K562 (cell line): Measurements from ENCODE around the gene FBXL4. TPM values are rescaled to one million over a fixed set of nuclear protein-coding genes. Genes with fewer than 3 reads are reported as not detected.

Experiments used
- ATAC-seq: fragments of 200-7000 bp; cut with Tn5 transposase; 3 replicates; pipeline ENCODE4 v1.9.1; 2020; ENCODE audit warnings: moderate library complexity
- BruUV-seq: library from RNA; stranded (reverse); fragments of 400-500 nt; replicated peaks from 2 replicates; lab custom pipeline; 2021; lab: Mats Ljungman, UMichigan
- CTCF ChIA-PET: fragments of 300-600 bp; formaldehyde crosslinking; extraction: SDS; loops from one replicate; lab custom pipeline; 2021; ENCODE audit warnings: low intra/inter-chr PET ratio; lab: Yijun Ruan, JAX
- POLR2A ChIA-PET: fragments of 300-600, 350-650 bp; sonication (Branson Sonifier 250); formaldehyde crosslinking; extraction: SDS; loops from one replicate; lab custom pipeline; 2021; ENCODE audit warnings: antibody characterized with exemption, inconsistent platforms; lab: Yijun Ruan, JAX
- DNase-seq, 4 experiments: peaks; one replicate each; pipeline versions ENCODE4 v3.0.0 to v3.0.0-alpha.2; 2011 to 2018; ENCODE audit warnings: low spot score in 3 of 4, mixed read lengths in 3 of 4; ENCODE audit errors: extremely low read depth in 1 of 4
- FAIRE-seq: peaks from 2 replicates; lab custom pipeline; 2011; peaks lifted over from hg19 to GRCh38; lab: Jason Lieb, UNC
- H2AFZ ChIP-seq: 2 replicates; pipeline ENCODE4 v1.6.0; 2011; ENCODE audit warnings: low read depth, low read length, control low read depth, inconsistent platforms
- H3K27ac ChIP-seq: fragments of 200-600 bp; 3 replicates; pipeline ENCODE4 v1.8.0; 2011; ENCODE audit warnings: low read depth, mild to moderate bottlenecking, control low read depth, inconsistent platforms, low read length, moderate library complexity, mixed read lengths; ENCODE audit errors: extremely low read depth
- H3K27me3 ChIP-seq, 2 experiments: fragments of 300-600 bp in 1 of 2; 2 replicates in 1 of 2; 3 replicates in 1 of 2; pipeline versions ENCODE4 v1.6.0 to v1.8.0; 2011; ENCODE audit warnings: inconsistent platforms in 2 of 2, low read length in 2 of 2, mild to moderate bottlenecking in 1 of 2, mixed read lengths in 1 of 2, moderate library complexity in 1 of 2; ENCODE audit not compliant: control insufficient read depth in 2 of 2, insufficient read depth in 2 of 2
- H3K36me3 ChIP-seq: fragments of 300-600 bp; 3 replicates; pipeline ENCODE4 v1.8.0; 2011; ENCODE audit warnings: mild to moderate bottlenecking, low read length, inconsistent platforms; ENCODE audit not compliant: control insufficient read depth, insufficient read depth
- H3K4me1 ChIP-seq, 2 experiments: fragments of 200-600 bp in 1 of 2; replicated peaks in 1 of 2; 2 replicates in 1 of 2; 3 replicates in 1 of 2; pipeline versions ENCODE4 v1.5.1 to v1.8.0; 2011; ENCODE audit warnings: inconsistent platforms in 2 of 2, low read length in 2 of 2, mild to moderate bottlenecking in 1 of 2, mixed read lengths in 1 of 2, moderate library complexity in 1 of 2; ENCODE audit not compliant: control insufficient read depth in 2 of 2, insufficient read depth in 2 of 2
- H3K4me2 ChIP-seq: 2 replicates; pipeline ENCODE4 v1.6.1; 2011; ENCODE audit warnings: low read length, control low read depth, inconsistent platforms, mixed read lengths; ENCODE audit not compliant: insufficient read depth
- H3K4me3 ChIP-seq: fragments of 200-600 bp; sonication (generic), shearing (Covaris generic); 2 replicates; pipeline ENCODE4 v1.5.1; 2016; ENCODE audit warnings: control low read depth, inconsistent platforms
- H3K79me2 ChIP-seq: fragments of 200-600 bp; 3 replicates; pipeline ENCODE4 v1.8.0; 2011; ENCODE audit warnings: low read length, inconsistent platforms; ENCODE audit not compliant: control insufficient read depth, insufficient read depth
- H3K9ac ChIP-seq, 2 experiments: 2 replicates each; pipeline versions ENCODE4 v1.6.0 to v1.6.1; 2011; ENCODE audit warnings: low read depth in 2 of 2, low read length in 2 of 2, control low read depth in 1 of 2, inconsistent platforms in 1 of 2, mild to moderate bottlenecking in 1 of 2, mixed read lengths in 1 of 2; ENCODE audit not compliant: insufficient read depth in 1 of 2
- H3K9me1 ChIP-seq: one replicate; pipeline ENCODE4 v1.6.0; 2011; ENCODE audit warnings: inconsistent platforms, mild to moderate bottlenecking, low read length, moderate library complexity; ENCODE audit not compliant: control insufficient read depth, insufficient read depth
- H3K9me3 ChIP-seq: replicated peaks from 2 replicates; pipeline ENCODE4 v1.5.1; 2011; ENCODE audit warnings: low read depth, low read length, inconsistent platforms; ENCODE audit not compliant: control insufficient read depth, insufficient read depth
- H4K20me1 ChIP-seq: replicated peaks from 2 replicates; pipeline ENCODE4 v1.6.1; 2011; ENCODE audit warnings: low read length, inconsistent platforms, mixed read lengths; ENCODE audit not compliant: control insufficient read depth, insufficient read depth
- CBX2 ChIP-seq: fragments of 200-600 bp; sonication (generic); IDR thresholded peaks from one replicate; pipeline ENCODE4 v1.6.1; 2012; ENCODE audit warnings: mild to moderate bottlenecking, low read length, inconsistent platforms; ENCODE audit not compliant: insufficient read depth, poor library complexity, severe bottlenecking
- CREM ChIP-seq: IDR thresholded peaks from 2 replicates; pipeline ENCODE4 v1.6.1; 2014; ENCODE audit warnings: antibody characterized with exemption, low read depth
- CXXC5 ChIP-seq: fragments of 250-450 bp; sonication (Bioruptor Pico); IDR thresholded peaks from 2 replicates; pipeline ENCODE4 v1.8.0; 2022; ENCODE audit warnings: inconsistent platforms, mild to moderate bottlenecking, moderate library complexity
- DNMT1 ChIP-seq: fragments of 450-650 bp; IDR thresholded peaks from 2 replicates; pipeline ENCODE4 v1.6.1; 2016; ENCODE audit warnings: antibody characterized with exemption, mild to moderate bottlenecking
- ELF4 ChIP-seq: fragments of 450-650 bp; formaldehyde crosslinking; IDR thresholded peaks from 2 replicates; pipeline ENCODE4 v1.4.0; 2022; ENCODE audit warnings: missing genetic modification characterization
- HDGF ChIP-seq: fragments of 450-650 bp; IDR thresholded peaks from 2 replicates; pipeline ENCODE4 v1.6.1; 2016
- MAFK ChIP-seq: IDR thresholded peaks from 2 replicates; pipeline ENCODE4 v1.6.1; 2011; ENCODE audit warnings: low read length, improper control_type of control experiment
- MEIS2 ChIP-seq: fragments of 450-650 bp; IDR thresholded peaks from 2 replicates; pipeline ENCODE4 v1.6.1; 2014; ENCODE audit warnings: mild to moderate bottlenecking; ENCODE audit not compliant: partially characterized antibody
- PPARD ChIP-seq: fragments of 250-450 bp; sonication (Bioruptor Pico); IDR thresholded peaks from 2 replicates; pipeline ENCODE4 v1.8.0; 2022; ENCODE audit warnings: inconsistent platforms, mild to moderate bottlenecking, moderate library complexity
- RBM34 ChIP-seq: fragments of 200-400 bp; formaldehyde crosslinking; IDR thresholded peaks from 2 replicates; pipeline ENCODE4 v1.6.1; 2018; ENCODE audit warnings: low read length, borderline replicate concordance; ENCODE audit not compliant: insufficient read depth
- SMAD3 ChIP-seq: fragments of 450-650 bp; formaldehyde crosslinking; conservative IDR thresholded peaks from 2 replicates; pipeline ENCODE4 v1.4.0; 2020; ENCODE audit warnings: mild to moderate bottlenecking
- SRF ChIP-seq, 2 experiments: fragments of 250-450, 450-650 bp in 1 of 2; sonication (Bioruptor Pico) in 1 of 2; sonication (generic) in 1 of 2; formaldehyde crosslinking; IDR thresholded peaks; 2 replicates each; pipeline versions ENCODE4 v1.5.0 to v1.5.1; 2020 to 2022; ENCODE audit warnings: mild to moderate bottlenecking in 1 of 2, missing genetic modification reagents in 1 of 2
- STAT6 ChIP-seq: sonication (generic); formaldehyde crosslinking; IDR thresholded peaks from 2 replicates; pipeline ENCODE4 v1.8.1; 2023; ENCODE audit warnings: mild to moderate bottlenecking, missing genetic modification reagents
- TARDBP ChIP-seq: fragments of 450-650 bp; IDR thresholded peaks from 2 replicates; pipeline ENCODE4 v1.6.1; 2016
- ZFX ChIP-seq: sonication (generic); formaldehyde crosslinking; IDR thresholded peaks from 2 replicates; pipeline ENCODE4 v1.8.0; 2022; ENCODE audit warnings: mild to moderate bottlenecking, missing genetic modification reagents, moderate library complexity
- ZKSCAN8 ChIP-seq: fragments of 200-800 bp; sonication (Bioruptor generic); IDR thresholded peaks from 2 replicates; pipeline ENCODE4 v1.6.1; 2016; ENCODE audit warnings: missing genetic modification characterization, missing compliant biosample characterization
- ZNF143 ChIP-seq: sonication (generic); formaldehyde crosslinking; IDR thresholded peaks from 2 replicates; pipeline ENCODE4 v1.9.0; 2022; ENCODE audit warnings: mild to moderate bottlenecking, missing genetic modification reagents
- WGBS: fragments of 100-300 bp; shearing (Covaris generic); methylation state at CpG from one replicate; pipeline ENCODE4 v1.1.6; 2016; ENCODE audit warnings: low coverage, mixed read lengths; ENCODE audit not compliant: insufficient coverage; ENCODE audit errors: missing lambda C conversion rate; 5-methylcytosine and 5-hydroxymethylcytosine counted together
- in situ Hi-C: fragments of 300-500 bp; cut with MboI; formaldehyde crosslinking; loops from 4 replicates; pipeline ENCODE4 v1.15.0; 2018; ENCODE audit warnings: inconsistent platforms, mixed read lengths
- intact Hi-C: fragments of 100-400 bp; cut with micrococcal nuclease; formaldehyde crosslinking; loops from 2 replicates; pipeline ENCODE4 v1.14.2; 2022
- polyA plus RNA-seq, 8 experiments: library from polyadenylated mRNA; depleted of rRNA in 4 of 8; stranded (reverse) in 5 of 8; unstranded in 3 of 8; fragments of >200 nt; fragmentation: Nextera tagmentation in 2 of 8; fragmentation: Illumina TruSeq in 1 of 8; extraction: Ambion mirVana in 2 of 8; extraction: Trizol in 1 of 8; gene quantifications; 2 replicates each; pipeline versions ENCODE4 v1.2.1 to v1.2.3, GENCODE V29; 2011 to 2014; ENCODE audit warnings: inconsistent platforms in 1 of 8, missing spikeins in 1 of 8
- total RNA-seq, 7 experiments: library from RNA; depleted of rRNA in 6 of 7; stranded (reverse); fragments of >200 nt in 6 of 7; fragmentation: Illumina TruSeq in 2 of 7; extraction: Trizol in 2 of 7; gene quantifications; 2 replicates each; pipeline versions ENCODE4 v1.2.1 to v1.2.3, GENCODE V29; 2011 to 2021; ENCODE audit warnings: low replicate concordance in 1 of 7
- TF ChIP-seq, protein P1 (sequence below): sonication (generic); formaldehyde crosslinking; IDR thresholded peaks from 2 replicates; pipeline ENCODE4 v1.8.0; 2023; ENCODE audit warnings: missing genetic modification reagents, mild to moderate bottlenecking, borderline replicate concordance

Gene FBXL4
- total and polyA plus RNA-seq, 9 of the 15 experiments (the other 6 are each of a cell fraction or from before 2014, with no cell fraction given): 4.2 to 23.1 (median 7.7) TPM

- Histone ChIP-seq H3K4me2 (no peak overlapping the region), H3K9ac (no peak overlapping the region), H3K4me1 (peaks cover 0 to 57% of the 10 kb centered on the region in 2 experiments; a peak in 3 of 5 replicates), H3K27me3 (peaks cover 9 to 24% of the 10 kb centered on the region in 2 experiments; a peak in 4 of 5 replicates), H3K4me3 (no peak overlapping the region), H3K79me2 (no peaks in the 10 kb centered on the region), H4K20me1 (no peaks in the 10 kb centered on the region), H3K9me3 (peaks cover 6% of the 10 kb centered on the region; the same call in 1 of the 2 replicates), H3K36me3 (no peaks in the 10 kb centered on the region), H2AFZ (no peak overlapping the region), H3K9me1 (no peaks in the 10 kb centered on the region), H3K27ac (no peak overlapping the region)
- FAIRE-seq (no peak), DNase-seq (peak in 1 of 4 experiments; percentile 17), ATAC-seq (no peak)
- no TSS peak for BruUV-seq
- POLR2A ChIA-PET: no interaction called here
- 22% methylated on average over 11 of the region's 11 CpGs for WGBS
- in situ Hi-C loops: no loop called here
- CTCF ChIA-PET: no interaction called here
- intact Hi-C loops: no loop called here
- TF ChIP-seq SMAD3 (CRISPR knock-in tag): no peak
- no peak for TF ChIP-seq MEIS2
- TF ChIP-seq MAFK: no peak
- no peak for TF ChIP-seq STAT6
- no peak for TF ChIP-seq CBX2
- no peak for TF ChIP-seq CXXC5 (CRISPR knock-in tag)
- no peak for TF ChIP-seq PPARD (CRISPR knock-in tag)
- no peak for TF ChIP-seq SRF (CRISPR knock-in tag; IDR thresholded peaks at IDR 0.05)
- TF ChIP-seq, protein P1, sequence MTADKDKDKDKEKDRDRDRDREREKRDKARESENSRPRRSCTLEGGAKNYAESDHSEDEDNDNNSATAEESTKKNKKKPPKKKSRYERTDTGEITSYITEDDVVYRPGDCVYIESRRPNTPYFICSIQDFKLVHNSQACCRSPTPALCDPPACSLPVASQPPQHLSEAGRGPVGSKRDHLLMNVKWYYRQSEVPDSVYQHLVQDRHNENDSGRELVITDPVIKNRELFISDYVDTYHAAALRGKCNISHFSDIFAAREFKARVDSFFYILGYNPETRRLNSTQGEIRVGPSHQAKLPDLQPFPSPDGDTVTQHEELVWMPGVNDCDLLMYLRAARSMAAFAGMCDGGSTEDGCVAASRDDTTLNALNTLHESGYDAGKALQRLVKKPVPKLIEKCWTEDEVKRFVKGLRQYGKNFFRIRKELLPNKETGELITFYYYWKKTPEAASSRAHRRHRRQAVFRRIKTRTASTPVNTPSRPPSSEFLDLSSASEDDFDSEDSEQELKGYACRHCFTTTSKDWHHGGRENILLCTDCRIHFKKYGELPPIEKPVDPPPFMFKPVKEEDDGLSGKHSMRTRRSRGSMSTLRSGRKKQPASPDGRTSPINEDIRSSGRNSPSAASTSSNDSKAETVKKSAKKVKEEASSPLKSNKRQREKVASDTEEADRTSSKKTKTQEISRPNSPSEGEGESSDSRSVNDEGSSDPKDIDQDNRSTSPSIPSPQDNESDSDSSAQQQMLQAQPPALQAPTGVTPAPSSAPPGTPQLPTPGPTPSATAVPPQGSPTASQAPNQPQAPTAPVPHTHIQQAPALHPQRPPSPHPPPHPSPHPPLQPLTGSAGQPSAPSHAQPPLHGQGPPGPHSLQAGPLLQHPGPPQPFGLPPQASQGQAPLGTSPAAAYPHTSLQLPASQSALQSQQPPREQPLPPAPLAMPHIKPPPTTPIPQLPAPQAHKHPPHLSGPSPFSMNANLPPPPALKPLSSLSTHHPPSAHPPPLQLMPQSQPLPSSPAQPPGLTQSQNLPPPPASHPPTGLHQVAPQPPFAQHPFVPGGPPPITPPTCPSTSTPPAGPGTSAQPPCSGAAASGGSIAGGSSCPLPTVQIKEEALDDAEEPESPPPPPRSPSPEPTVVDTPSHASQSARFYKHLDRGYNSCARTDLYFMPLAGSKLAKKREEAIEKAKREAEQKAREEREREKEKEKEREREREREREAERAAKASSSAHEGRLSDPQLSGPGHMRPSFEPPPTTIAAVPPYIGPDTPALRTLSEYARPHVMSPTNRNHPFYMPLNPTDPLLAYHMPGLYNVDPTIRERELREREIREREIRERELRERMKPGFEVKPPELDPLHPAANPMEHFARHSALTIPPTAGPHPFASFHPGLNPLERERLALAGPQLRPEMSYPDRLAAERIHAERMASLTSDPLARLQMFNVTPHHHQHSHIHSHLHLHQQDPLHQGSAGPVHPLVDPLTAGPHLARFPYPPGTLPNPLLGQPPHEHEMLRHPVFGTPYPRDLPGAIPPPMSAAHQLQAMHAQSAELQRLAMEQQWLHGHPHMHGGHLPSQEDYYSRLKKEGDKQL (CRISPR knock-in tag): no peak
- TF ChIP-seq RBM34: no peak
- no peak for TF ChIP-seq ZNF143
- TF ChIP-seq ELF4 (CRISPR knock-in tag): no peak
- TF ChIP-seq TARDBP: no peak
- no peak for TF ChIP-seq ZKSCAN8 (CRISPR knock-in tag)
- no peak for TF ChIP-seq ZFX (CRISPR knock-in tag)
- TF ChIP-seq CREM: no peak
- no peak for TF ChIP-seq DNMT1
- no peak for TF ChIP-seq HDGF
These were observed 115.8 kb downstream of the FBXL4 start for GRCh38 chr6:98831959-98832283.
